AG09319 (cell line): Measurements from ENCODE around the gene DIP2C.

Experiments
- DNase-seq: peaks from one replicate; pipeline ENCODE4 v3.0.0-alpha.2; 2010; ENCODE audit warnings: low read depth; ENCODE audit errors: extremely low read depth
- TF ChIP-seq, protein P1 (sequence below): IDR thresholded peaks from 2 replicates; pipeline ENCODE4 v1.5.1; 2011; ENCODE audit warnings: low read depth, mild to moderate bottlenecking, inconsistent platforms, low read length, moderate library complexity

DIP2C gene

DNA sequence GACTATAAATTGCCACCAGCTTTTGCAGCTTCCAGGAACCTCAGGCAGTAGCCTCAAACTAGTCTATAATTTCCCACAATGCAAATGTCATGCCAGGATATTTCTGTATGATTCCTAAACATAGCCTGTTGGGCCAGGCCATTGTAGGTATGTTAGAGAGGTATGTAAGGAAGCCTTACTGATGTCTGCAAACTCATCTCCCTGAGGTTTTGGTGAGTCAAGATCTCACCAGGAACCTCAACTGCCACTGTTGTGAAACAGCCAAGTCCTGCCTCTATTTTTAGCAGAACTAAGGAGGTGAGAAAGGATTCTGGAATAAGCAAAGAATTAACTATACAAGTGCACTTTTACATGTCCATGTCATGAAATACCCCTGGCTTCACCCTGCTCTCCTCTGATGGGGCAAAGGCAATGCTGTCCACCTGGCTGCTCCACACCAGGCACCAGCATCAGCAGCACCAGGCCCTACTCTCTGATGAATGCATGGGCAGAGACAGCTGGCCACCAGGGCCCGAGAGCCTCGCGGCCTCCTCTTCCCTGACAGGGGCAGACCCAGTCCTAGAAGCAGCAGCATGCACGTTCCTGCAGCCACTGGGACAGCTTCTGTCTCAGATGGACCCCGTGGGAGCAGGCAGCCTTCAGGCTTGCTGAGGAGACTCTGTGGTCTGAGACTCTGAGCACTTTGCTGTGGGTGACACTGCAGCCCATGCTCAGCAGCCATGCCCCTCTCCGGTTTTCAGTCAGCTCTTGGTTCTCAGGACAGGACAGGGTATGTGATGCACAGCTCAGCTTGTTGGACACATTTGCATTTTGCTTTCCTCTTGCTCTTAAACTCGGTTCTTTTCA lies 407.0 kb downstream of the DIP2C start:
- TF ChIP-seq, protein P1, sequence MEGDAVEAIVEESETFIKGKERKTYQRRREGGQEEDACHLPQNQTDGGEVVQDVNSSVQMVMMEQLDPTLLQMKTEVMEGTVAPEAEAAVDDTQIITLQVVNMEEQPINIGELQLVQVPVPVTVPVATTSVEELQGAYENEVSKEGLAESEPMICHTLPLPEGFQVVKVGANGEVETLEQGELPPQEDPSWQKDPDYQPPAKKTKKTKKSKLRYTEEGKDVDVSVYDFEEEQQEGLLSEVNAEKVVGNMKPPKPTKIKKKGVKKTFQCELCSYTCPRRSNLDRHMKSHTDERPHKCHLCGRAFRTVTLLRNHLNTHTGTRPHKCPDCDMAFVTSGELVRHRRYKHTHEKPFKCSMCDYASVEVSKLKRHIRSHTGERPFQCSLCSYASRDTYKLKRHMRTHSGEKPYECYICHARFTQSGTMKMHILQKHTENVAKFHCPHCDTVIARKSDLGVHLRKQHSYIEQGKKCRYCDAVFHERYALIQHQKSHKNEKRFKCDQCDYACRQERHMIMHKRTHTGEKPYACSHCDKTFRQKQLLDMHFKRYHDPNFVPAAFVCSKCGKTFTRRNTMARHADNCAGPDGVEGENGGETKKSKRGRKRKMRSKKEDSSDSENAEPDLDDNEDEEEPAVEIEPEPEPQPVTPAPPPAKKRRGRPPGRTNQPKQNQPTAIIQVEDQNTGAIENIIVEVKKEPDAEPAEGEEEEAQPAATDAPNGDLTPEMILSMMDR, result no peak
- no peak for DNase-seq

DNA sequence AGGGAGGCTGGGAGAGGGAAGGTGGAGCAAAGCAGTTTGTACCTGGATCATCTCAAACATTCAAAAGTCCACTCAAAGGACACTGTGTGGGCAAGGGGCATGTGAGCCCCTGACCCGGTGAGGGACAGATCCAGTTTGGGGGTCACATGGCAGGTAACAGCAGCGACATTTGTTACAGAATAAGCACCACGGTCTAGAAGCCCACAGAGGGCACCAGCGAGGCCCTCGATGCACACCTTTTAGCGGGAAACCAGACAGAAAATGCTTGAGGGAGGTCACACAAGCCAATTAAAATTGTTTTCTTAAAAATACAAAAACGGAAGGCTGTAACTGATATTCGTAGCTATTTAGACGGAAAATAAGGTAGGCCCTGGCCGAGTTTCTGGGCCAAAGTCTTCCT lies 409.8 kb downstream of the DIP2C start:
- no peak for DNase-seq
- TF ChIP-seq, protein P1, result no peak

DNA sequence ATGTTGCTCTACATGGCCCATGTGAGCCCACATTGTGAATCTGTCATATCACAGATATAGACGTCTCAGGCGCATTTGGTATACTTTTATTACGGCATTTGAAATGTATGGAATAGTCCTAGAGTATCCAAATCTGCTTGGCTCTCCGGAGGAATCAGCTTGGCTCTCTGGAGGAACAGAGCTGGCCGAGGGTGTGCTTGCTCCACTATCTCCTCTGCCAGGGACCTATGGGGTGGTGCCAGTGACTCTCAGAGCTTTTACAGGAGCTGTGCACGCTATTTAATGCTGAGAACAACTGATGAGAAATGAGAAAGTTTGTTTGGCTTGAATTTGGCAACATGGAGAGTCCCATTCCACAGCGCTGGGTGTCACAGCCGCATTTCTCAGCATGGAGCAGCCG lies 410.2 kb downstream of the DIP2C start:
- TF ChIP-seq, protein P1, result no peak
- DNase-seq, result no peak

DNA sequence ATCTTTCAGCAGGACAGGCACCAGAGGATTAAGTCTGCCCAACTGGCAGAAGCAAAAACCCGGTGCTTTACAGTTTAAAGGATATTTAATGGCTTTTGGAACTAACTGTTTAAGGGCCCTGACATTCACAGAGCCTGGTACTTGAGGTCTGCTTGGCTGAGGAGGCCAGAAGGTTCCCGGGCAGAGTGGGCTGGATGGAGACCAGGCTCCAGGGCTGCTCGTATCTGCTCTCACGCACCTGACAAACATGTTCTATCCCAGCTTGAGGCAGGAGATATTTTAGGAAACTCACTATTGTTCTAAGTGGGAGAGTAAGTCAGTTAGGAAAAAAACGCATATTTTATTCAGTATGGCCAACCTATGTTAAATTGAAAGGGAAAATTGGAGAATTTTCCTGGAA lies 410.8 kb downstream of the DIP2C start:
- TF ChIP-seq, protein P1, result no peak
- no peak for DNase-seq

DNA sequence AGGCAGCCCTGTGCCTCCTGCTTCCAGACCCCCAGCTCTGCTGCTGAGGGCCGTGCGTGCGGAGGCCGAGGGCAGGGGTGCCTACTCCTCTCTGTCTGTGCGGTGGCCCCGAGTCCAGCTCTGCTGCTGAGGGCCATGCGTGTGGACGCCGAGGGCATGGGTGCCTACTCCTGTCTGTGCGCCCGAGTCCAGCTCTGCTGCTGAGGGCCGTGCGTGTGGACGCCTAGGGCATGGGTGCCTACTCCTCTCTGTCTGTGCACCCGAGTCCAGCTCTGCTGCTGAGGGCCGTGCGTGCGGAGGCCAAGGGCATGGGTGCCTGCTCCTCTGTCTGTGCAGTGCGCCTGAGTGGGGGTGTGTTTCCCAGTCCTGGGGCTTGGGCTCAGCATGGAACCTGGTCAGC lies 411.5 kb downstream of the DIP2C start:
- TF ChIP-seq, protein P1, result no peak
- DNase-seq, result no peak

DNA sequence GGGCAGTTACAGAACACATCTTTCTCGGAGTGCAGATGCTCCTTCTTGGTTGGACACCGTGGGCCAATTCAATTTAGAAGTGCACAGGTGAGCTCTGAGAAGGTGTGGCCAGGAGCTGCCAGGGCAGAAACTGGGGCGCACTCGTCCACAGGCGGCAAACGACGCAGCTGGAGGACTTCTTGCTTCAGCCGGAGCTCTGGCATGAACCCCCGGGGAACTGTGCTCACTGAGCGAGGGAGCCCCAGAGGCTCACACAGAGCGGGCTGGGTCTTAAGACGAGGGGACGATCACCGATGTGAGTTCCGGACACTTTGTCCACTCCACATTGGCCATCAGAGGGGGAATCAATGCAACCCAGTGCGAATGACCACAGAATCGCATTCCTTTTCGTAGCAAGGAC lies 413.8 kb downstream of the DIP2C start:
- TF ChIP-seq, protein P1, result no peak
- DNase-seq, result no peak

DNA sequence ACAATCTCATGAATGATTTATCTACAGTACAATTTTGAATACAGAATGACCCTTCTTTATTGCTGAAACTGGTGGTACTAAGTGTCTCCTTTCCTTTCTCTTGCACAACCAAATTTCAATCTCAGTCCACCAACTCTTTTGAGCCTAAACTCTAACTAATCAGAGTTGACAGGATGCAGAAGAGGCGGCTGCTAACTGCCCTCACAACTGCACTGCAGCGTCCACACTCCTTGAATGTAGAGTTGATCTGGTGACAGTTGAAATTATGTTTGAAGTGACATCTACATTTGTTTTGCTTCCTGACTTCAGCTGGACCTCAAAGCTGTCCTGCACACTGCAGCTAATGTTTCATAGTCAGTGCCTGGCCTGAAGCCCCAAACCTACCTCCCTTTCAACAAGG lies 414.6 kb downstream of the DIP2C start:
- TF ChIP-seq, protein P1, result no peak
- DNase-seq, result no peak
